GM19372 (cell line): ENCODE data around the gene CHRM5.

Source experiments
- ATAC-seq: cut with Tn5 transposase; IDR thresholded peaks from one replicate; pipeline ENCODE4 v1.9.1; 2021; ENCODE audit warnings: mild to moderate bottlenecking, low read depth, moderate library complexity; ENCODE audit not compliant: unreplicated experiment

CHRM5 gene, protein sequence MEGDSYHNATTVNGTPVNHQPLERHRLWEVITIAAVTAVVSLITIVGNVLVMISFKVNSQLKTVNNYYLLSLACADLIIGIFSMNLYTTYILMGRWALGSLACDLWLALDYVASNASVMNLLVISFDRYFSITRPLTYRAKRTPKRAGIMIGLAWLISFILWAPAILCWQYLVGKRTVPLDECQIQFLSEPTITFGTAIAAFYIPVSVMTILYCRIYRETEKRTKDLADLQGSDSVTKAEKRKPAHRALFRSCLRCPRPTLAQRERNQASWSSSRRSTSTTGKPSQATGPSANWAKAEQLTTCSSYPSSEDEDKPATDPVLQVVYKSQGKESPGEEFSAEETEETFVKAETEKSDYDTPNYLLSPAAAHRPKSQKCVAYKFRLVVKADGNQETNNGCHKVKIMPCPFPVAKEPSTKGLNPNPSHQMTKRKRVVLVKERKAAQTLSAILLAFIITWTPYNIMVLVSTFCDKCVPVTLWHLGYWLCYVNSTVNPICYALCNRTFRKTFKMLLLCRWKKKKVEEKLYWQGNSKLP

DNA sequence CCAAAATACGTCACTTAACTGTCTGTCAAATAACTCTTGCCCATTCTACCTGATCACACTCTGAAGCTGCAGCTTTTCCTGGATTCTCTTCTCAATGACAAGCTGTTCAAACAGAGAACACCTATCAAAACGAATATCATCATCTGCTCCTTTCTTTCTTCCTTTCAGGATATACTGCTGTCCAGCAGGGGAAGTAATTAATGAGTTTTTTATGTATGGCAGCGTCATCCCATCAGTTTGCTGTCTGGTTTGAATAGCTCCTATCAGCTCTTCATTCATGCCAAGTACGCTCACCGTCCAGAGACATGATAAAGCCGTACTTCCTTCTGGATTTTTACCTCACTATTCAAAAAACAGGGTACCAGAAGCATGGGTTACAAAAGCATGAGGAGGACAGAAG is at the start of gene CHRM5:
Gene CHRM5, plus strand, starts transcription at position 274 of the 400 bp plus-strand sequence. CDS start 94,221 bp downstream, outside the sequence.
- no peak for ATAC-seq

DNA sequence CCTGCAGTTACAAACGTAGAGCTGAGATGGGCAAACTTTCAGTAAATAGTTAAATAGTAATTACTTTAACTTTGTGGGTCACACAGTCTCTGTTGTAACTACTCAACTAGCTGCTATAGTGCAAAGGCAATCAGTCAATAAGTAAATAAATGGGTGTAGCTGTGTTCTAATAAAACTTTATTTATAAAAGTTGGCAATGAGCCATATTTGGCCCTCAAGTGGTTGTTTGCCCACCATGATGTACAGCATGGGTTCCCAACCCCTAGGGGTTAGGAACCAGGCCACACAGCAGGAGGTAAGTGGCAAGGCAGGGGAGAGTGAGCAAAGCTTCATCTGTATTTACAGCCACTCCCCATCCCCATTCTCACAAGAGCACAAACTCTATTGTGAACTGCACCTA is 44.9 kb upstream of the CHRM5 start:
- ATAC-seq: no peak

DNA sequence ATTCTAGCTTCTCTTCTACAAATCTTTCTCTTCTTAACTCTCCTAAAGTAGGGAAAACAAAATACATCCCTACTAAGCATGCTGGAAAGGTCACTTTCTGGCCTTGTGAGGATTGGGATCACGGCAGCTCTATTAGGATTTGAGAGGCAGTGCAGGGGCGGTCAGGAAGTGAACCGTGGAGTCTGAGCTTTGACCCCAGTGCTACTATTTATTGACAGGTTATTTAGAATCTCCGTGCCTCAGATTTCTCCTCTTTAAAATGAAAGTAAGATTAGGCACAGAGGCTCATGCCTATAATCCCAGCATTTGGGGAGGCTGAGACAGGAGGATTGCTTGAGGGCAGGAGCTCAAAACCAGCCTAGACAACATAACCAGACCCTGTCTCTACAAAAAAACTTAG is 42.0 kb upstream of the CHRM5 start:
- no peak for ATAC-seq

DNA sequence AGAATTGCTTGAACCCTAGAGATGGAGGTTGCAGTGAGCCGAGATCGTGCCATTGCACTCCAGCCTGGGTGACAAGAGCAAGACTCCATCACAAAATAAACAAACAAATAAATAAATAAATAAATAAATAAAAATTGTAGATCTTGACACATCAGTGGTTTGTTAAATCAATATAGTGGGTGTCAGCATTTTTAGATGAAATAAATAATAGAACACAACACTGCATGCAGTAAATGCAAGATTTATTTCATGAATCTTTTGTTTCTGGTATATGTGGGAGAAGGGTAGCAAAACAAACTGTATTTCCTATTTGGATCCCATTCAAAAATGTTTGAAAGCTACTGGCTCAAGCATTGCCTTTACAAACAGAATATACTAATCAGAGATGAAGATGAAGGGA is 35.6 kb upstream of the CHRM5 start:
- no peak for ATAC-seq

DNA sequence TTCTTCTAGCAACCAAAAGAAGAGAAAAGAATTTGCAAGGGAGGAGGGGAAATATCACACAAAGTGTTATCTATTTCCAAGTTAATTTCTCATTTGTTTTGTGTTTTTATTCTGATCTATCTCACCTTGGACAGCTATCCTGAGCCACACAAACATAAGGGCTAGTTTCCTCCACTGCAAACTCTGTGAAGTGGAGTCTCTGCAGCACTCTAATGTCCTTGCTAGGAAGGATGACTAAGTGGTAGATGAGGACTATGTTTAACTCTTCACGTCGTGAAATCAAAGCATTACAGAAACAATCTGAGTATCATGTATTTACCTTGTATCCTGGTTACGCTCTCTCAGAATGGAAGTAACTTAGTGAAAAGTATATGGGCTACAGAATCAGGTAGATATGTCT is 33.9 kb upstream of the CHRM5 start:
- ATAC-seq: no peak

DNA sequence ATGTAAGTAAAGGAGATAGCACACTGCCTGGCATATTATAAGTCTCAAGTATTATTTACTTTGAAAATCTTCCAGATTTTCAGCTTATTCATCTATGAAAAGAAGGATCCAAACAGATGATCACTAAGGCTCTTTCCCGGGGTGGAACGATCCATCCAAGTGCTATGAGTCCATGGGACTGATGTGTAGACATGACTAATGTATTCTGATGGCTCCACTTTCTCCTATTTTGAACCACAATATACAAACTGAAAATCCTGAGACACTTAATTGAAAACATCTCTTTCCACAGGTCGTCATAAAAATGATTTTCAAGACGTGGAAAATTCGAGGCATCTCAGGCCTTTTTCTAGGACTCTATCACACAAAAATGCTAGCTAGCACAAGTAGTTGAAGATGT is 33.4 kb upstream of the CHRM5 start:
- no peak for ATAC-seq

DNA sequence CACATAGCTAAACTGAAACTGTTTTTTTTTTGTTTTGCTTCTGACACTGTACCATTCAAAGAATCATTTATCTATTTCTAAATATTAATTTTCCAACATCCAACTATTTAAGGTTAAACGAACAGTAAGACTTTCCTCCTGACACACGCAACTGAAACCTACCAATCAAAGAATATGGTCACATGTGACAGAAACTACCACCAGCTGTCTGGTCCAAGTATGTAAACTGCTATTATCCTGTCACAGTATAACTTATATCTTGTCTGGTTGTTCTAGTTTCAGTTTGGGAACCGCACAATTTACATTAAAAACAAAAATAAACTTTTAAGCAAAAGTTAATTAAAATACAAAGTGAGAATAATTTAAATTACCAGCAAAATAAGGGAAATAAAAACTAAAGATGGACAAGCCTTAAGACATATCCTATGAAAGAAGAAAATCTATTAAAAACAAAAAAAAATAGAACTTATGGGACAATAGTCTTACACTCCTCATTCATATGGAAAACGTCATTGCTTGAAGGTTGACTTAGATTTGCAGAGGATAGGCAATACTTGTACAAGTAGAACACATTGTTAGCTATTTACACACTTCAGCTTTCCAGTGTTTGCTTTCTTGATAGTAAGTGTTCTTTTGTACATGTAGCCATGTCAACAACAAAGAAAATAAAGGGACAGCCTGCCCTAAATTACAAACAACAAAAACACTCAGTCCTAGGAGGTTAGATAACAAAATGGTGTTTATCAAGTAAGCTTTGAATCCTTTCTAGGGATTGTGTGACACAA is 26.8 kb upstream of the CHRM5 start:
- ATAC-seq: no peak

DNA sequence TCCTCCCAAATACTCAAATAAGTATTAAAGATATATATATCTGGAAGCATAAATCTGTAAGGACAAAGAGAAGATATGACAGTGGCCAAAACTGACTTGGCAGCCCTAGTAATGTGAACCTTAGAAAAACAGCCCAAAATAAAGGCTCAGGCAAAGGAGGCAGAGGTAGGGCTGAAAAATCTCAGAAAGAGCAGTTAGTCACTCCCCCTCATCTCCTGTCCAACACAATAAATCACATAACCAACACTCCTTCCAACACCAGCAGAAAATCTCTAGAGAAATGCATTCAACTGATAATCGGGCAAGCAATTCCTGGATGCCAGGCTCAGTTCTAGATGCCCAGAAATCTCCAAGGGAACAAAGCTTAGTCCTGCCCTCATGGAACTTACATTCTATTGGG is 22.1 kb upstream of the CHRM5 start:
- no peak for ATAC-seq

DNA sequence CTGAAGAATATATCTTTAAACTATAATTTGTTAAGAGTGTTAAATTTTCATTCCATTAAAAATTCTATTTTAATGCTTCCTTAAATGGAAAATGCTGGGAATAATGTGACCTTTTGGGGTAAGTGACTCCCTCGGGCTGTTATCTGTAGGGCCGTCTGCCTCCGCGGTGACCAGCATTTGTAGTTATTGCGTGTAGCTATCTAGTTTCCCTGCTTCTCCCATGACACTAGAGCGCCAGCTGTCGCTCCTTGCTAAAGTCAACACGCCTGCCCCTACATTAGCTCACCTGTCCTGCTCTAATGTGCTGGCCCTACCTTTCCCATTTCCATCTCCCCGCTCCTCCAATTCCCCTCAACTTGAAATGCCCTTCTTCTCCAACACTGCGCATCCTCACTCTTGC is 12.4 kb upstream of the CHRM5 start:
- ATAC-seq: no peak

DNA sequence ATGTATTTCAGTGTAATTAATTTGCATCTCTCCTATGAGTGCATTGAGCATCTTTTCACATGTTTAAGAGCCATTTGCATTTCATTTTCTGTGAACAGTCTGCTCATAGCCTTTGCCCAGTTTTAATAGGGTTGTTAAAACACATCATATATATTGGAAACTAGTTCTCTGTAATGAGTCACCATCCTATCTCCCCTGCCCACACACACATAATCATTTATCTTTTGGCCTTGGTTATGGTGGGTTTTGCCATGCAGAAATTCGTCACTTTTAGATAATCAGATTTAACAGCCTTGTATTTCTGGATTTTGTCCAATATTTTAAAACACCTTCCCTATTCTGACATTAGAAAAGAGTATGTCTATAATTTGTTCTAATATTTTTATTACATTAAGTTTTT is 11.9 kb upstream of the CHRM5 start:
- no peak for ATAC-seq

DNA sequence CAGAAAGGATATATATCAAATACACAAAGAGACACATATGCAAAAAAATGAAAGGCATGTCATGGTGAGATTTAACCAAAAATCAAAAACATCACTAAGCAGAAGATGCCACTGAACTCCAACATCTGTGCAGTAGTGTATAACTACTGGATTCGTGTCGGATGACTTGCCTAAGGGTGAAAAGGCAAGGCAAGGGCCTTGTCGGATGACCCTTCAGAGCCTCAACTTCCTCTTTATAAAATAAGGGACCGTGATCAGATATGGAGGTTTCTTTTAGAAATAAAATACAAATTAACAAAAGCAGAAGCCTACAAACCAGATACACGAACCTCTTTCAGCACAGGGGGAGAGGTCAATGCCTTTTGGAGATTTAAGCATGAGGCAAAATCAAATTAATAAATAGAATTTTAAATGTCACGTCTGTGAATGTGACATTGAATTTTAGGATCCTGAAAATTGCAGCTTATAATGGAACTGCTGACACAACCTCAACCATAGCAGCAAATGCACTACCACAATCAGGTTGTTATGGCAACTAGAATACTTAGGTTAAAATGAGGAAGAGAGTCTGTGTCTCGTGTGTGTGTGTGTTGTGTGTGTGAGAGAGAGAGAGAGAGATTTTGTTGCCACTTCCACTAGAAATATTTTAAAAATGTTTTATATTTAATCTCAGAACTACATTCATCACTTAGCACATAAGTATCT is 8.3 kb upstream of the CHRM5 start:
- ATAC-seq: no peak

DNA sequence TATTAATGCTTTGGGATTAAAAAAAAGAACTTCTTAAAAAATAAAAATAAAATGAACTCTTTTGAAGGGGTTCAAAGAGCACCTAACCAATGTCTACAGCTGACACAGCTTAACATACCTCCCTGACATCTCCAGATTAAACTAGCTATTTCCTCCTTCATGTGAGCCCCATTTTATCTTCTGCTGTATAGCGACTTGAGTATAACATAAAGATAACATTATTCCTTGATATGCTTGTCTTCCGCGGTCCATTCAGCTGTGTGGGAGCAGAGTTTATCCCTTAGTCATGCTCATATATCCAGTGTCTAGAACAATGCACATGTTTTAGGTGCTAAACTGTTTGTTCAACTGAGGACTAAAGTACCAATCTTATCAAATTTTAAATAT is 7.8 kb upstream of the CHRM5 start:
- ATAC-seq: no peak

DNA sequence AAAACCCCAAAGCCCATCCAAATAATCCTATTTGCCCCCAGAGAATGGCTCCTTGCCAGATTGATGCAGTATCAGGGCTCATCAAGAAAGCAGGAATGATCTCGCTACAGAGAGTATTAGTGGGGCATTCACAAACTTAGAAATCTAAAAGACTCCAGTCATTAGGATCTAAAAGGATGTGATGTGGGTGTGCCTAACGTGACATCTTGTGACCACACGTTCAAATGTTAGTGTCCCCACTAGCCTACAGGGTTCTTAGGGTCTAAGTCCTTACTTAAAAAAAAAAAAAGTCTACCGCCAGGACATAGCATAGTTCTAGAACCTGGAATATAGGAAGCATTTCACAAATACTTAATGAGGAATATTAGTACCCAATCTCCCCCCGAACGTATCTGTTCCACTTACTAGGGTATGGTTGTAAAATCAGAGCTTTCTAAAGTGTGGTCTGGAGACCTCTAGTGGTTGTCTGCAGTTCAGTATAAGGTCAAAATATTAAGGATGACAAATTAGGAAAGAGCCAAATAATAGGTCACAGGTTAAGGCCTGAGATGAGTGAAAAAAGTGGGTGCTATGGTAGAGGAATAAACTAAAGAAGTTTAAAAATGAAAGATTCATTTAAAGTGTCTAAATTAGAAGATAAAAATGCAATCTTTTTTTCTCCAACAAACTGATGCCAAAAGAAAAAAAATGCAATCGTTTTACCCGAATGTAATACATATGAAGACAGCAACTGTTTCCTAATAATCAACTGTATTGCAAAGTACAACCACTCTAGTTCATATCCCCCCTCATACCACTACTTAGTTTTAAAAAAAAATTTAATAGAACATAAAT is 4.2 kb upstream of the CHRM5 start:
- no peak for ATAC-seq

DNA sequence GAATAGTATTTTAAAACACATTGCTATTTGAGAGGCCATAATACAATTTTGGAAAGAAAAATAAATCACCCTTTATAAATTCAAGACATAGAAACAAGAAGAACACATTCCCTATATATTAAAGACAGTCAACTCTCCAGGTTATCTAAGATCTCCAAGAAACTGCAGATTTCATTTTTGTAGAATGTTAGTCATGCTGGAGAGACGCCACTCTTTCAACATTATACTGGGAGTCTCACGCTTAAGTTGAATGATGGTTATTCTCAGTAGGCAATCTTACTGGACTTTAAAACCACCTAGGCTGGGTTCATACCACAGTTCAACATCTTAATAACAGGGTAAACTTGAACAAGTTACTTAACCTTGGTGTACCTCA is 3.6 kb upstream of the CHRM5 start:
- no peak for ATAC-seq

DNA sequence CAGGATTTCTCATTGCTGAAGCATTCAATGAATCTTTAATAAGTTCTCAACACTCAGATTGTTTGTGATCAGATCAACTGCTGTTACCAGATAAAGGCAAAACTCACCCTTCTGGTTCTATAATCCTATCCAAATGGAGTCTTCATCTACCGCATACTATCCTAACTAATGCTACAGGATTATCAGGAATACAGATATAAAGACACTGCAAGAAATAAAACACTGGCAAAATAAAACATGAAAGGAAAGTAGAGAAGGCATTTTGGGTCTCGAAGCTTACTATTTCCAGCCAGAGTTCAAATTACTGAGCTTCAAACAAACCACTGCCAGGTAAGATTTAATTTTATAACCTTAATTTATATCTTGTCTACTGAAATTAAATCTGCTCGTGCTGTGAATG is 524 bp downstream of the CHRM5 start:
- ATAC-seq: no peak

DNA sequence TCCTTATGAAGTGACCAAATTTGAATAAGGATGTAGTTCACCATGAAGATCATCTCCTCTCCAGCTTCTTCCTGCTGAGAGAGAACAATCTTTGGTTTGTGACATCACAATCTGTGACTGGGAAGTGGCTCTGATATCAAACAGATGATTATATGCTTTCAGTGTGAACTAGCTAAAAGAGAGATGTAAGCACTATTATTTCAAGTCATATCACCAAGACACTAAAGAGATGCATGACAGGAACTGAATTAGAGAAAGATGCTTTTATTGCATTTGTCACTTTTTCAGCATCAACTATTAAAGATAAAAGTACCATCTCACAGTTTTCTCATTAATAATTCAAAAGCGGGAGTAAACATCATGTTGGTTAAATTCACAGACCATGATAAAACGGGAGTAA is 3.5 kb downstream of the CHRM5 start:
- ATAC-seq: no peak

DNA sequence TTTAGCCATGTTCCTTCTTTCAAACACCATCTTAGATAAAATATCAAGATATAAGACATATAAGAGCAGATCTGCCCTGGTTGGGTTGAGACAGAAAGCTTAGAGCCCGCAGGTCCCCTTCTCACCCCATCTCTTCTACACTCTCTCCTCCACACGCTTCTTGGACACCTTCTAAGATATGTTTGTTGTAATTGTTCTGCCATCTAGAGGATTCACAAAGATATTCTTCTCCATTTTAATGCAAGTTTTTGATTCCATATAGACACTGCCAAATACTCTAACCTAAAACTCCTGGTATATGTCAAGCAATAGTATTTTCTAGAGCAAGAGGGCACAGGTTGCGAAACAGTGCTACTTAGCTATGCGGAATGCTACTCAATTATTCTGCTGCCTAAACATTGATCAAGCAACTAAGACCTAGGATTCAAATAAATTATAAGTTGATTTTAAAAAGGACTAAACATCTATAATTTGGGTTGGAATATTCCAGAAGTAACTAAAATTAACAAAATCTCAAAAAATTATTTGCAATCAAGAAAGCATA is 6.8 kb downstream of the CHRM5 start:
- no peak for ATAC-seq

DNA sequence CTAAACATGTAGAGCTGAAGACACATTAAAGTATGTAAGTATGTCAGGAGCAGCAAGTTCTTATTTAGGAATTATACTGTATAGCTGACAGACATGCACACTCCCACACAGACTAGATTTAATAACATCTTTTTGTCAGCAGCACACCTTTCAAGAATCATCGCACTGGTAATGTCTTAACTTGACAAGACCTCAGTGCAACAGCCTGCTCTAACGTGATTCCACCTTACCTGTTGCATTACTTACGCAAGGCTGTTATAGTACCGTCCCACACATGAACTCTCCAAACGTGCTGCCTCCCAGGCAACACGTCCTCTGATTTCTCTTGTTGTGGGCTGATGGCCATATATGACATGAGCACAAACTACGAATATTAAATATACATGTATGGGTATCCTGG is 11.9 kb downstream of the CHRM5 start:
- no peak for ATAC-seq

DNA sequence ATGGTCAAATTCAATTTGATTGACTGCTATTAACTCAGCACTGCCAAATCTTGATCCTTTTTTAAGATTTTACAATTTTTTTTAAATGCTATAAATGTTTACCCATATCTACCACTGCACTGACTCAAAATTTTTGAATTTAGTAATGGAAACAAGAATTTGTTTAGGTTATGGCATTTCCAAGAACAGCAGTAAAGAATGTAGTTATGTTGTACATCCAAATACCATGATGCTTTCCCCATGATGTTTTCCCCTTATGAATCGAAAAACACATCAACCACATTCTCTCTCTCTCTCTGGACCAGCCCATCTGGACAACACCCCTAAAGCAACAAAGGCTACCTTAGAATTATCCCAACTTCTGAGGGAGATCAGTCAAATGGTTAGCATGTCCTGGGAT is 14.2 kb downstream of the CHRM5 start:
- no peak for ATAC-seq

DNA sequence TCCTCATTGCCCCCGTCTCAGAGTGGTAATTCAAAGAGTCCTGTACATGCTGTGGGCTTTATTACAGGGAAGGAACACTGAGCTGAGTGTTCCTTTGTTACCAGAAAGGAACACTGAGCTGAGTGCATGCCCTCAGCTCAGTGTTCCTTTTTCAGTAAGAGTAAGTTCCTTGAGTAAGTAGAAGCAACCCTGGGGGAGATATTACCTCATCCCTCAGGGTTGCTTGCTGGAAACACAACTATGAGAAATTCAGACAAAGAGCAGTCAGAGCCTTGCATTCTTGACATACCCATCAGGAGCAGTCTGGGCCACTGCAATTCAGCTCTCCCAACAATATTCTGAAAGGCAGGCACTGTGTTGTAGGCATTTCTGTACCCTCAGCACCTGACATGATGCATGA is 17.0 kb downstream of the CHRM5 start:
- no peak for ATAC-seq
